GM12878 (cell line): Measurements from ENCODE around the gene DRAXIN. TPM values are rescaled to one million over a fixed set of nuclear protein-coding genes. Genes with fewer than 3 reads are reported as not detected.
A peak's percentile ranks its signal among the peaks of the same experiment; 100 is the strongest.

Experiments
- ATF7 ChIP-seq: fragments of 450-650 bp; IDR thresholded peaks from 2 replicates; pipeline ENCODE4 v1.6.1; 2016; ENCODE audit warnings: low read depth, mild to moderate bottlenecking
- BHLHE40 ChIP-seq, 2 experiments: fragments of 450-650 bp in 1 of 2; IDR thresholded peaks; 2 replicates each; pipeline ENCODE4 v1.6.1; 2011 to 2017; ENCODE audit warnings: low read depth in 2 of 2, borderline replicate concordance in 1 of 2, improper control_type of control experiment in 1 of 2, low read length in 1 of 2, mild to moderate bottlenecking in 1 of 2
- CHD2 ChIP-seq: IDR thresholded peaks from 2 replicates; pipeline ENCODE4 v1.6.1; 2011; ENCODE audit warnings: low read depth, low read length, improper control_type of control experiment, borderline replicate concordance
- CREB1 ChIP-seq: IDR thresholded peaks from 2 replicates; pipeline ENCODE4 v1.6.1; 2012; ENCODE audit warnings: low read depth, mild to moderate bottlenecking, inconsistent platforms
- GATAD2B ChIP-seq: fragments of 450-650 bp; conservative IDR thresholded peaks from 2 replicates; pipeline ENCODE4 v1.6.1; 2017; ENCODE audit warnings: low read depth, mild to moderate bottlenecking, moderate library complexity
- HDGF ChIP-seq: fragments of 450-650 bp; IDR thresholded peaks from 2 replicates; pipeline ENCODE4 v1.6.1; 2016; ENCODE audit warnings: antibody characterized with exemption
- IRF4 ChIP-seq: IDR thresholded peaks from 2 replicates; pipeline ENCODE4 v1.6.1; 2011; ENCODE audit warnings: low read depth, low read length
- IRF5 ChIP-seq: fragments of 450-650 bp; IDR thresholded peaks from 2 replicates; pipeline ENCODE4 v1.6.1; 2017; ENCODE audit warnings: borderline replicate concordance
- KDM1A ChIP-seq: fragments of 200-600 bp; sonication (generic); IDR thresholded peaks from 2 replicates; pipeline ENCODE4 v1.6.1; 2016; ENCODE audit warnings: borderline replicate concordance
- NKRF ChIP-seq: fragments of 450-650 bp; conservative IDR thresholded peaks from 2 replicates; pipeline ENCODE4 v1.6.1; 2017; ENCODE audit warnings: mild to moderate bottlenecking, moderate library complexity
- NR2F1 ChIP-seq: fragments of 450-650 bp; conservative IDR thresholded peaks from 2 replicates; pipeline ENCODE4 v1.6.1; 2017; ENCODE audit warnings: mild to moderate bottlenecking
- POLR2A ChIP-seq: IDR thresholded peaks from 2 replicates; pipeline ENCODE4 v1.6.1; 2011; ENCODE audit warnings: low read depth, mild to moderate bottlenecking, low read length
- POLR2AphosphoS5 ChIP-seq: IDR thresholded peaks from 2 replicates; pipeline ENCODE4 v1.6.1; 2011; ENCODE audit warnings: mild to moderate bottlenecking, low read length, inconsistent platforms
- RELA ChIP-seq: fragments of 450-650 bp; IDR thresholded peaks from 2 replicates; pipeline ENCODE4 v1.8.0; 2014; ENCODE audit warnings: borderline replicate concordance; ENCODE audit not compliant: partially characterized antibody
- SIN3A ChIP-seq: IDR thresholded peaks from 2 replicates; pipeline ENCODE4 v1.6.1; 2012; ENCODE audit warnings: low read depth, low read length, improper control_type of control experiment
- ZNF384 ChIP-seq: IDR thresholded peaks from 2 replicates; pipeline ENCODE4 v1.6.1; 2012; ENCODE audit warnings: low read depth, mild to moderate bottlenecking, low read length, improper control_type of control experiment, borderline replicate concordance
- polyA plus RNA-seq, 11 experiments: library from polyadenylated mRNA; depleted of rRNA in 4 of 11; unstranded in 6 of 11; stranded (reverse) in 5 of 11; fragments of >200 nt; fragmentation: Nextera tagmentation in 4 of 11; fragmentation: Illumina TruSeq in 1 of 11; extraction: Ambion mirVana in 4 of 11; extraction: Trizol in 1 of 11; gene quantifications; 1 replicate in 1 of 11; 2 replicates in 10 of 11; pipeline versions ENCODE4 v1.2.1 to v1.2.3, GENCODE V29; 2011 to 2016; ENCODE audit warnings: inconsistent platforms in 2 of 11, missing spikeins in 2 of 11, low read depth in 1 of 11
- total RNA-seq, 4 experiments: library from RNA; depleted of rRNA in 3 of 4; stranded (reverse); fragments of >200 nt in 3 of 4; fragmentation: Illumina TruSeq in 1 of 4; extraction: Trizol in 1 of 4; gene quantifications; 2 replicates each; pipeline versions ENCODE4 v1.2.1 to v1.2.3, GENCODE V29; 2013 to 2021
- TF ChIP-seq, protein P1 (sequence below): fragments of 450-650 bp; IDR thresholded peaks from 2 replicates; pipeline ENCODE4 v1.6.1; 2017; ENCODE audit warnings: mild to moderate bottlenecking, moderate library complexity
- TF ChIP-seq, protein P2 (sequence below): fragments of 450-650 bp; formaldehyde crosslinking; IDR thresholded peaks from 2 replicates; pipeline ENCODE4 v1.4.0; 2020; ENCODE audit warnings: mild to moderate bottlenecking, moderate library complexity

The DRAXIN gene
- total and polyA plus RNA-seq, 10 of the 15 experiments (the other 5 are each of a cell fraction or from before 2014, with no cell fraction given) = 0.01 to 0.05 (median 0.03) TPM; not detected in 3

- TF ChIP-seq CREB1 (0 out of 2 replicates have a peak, but pooled peaks have one; percentile 3), NKRF (peak; percentile 91), POLR2AphosphoS5 (no peak; the same call in 1 of the 2 replicates), GATAD2B (peak; percentile 66; the same call in 1 of the 2 replicates), SIN3A (peak; percentile 95), HDGF (peak; percentile 78; the same call in 1 of the 2 replicates), POLR2A (peak; percentile 54; the same call in 1 of the 2 replicates), BHLHE40 (IDR thresholded peaks at IDR 0.05; ENCODE audit: borderline replicate concordance in 1 of 2, low read depth in 2 of 2, low read length in 1 of 2) (peak; percentile 73 to 98), CHD2 (0 out of 2 replicates have a peak, but pooled peaks have one; percentile 10), RELA (peak; percentile 30), KDM1A (no peak), ATF7 (no peak), NR2F1 (peak; percentile 39; the same call in 1 of the 2 replicates), IRF5 (no peak), ZNF384 (no peak), IRF4 (no peak)
- TF ChIP-seq, protein P1, sequence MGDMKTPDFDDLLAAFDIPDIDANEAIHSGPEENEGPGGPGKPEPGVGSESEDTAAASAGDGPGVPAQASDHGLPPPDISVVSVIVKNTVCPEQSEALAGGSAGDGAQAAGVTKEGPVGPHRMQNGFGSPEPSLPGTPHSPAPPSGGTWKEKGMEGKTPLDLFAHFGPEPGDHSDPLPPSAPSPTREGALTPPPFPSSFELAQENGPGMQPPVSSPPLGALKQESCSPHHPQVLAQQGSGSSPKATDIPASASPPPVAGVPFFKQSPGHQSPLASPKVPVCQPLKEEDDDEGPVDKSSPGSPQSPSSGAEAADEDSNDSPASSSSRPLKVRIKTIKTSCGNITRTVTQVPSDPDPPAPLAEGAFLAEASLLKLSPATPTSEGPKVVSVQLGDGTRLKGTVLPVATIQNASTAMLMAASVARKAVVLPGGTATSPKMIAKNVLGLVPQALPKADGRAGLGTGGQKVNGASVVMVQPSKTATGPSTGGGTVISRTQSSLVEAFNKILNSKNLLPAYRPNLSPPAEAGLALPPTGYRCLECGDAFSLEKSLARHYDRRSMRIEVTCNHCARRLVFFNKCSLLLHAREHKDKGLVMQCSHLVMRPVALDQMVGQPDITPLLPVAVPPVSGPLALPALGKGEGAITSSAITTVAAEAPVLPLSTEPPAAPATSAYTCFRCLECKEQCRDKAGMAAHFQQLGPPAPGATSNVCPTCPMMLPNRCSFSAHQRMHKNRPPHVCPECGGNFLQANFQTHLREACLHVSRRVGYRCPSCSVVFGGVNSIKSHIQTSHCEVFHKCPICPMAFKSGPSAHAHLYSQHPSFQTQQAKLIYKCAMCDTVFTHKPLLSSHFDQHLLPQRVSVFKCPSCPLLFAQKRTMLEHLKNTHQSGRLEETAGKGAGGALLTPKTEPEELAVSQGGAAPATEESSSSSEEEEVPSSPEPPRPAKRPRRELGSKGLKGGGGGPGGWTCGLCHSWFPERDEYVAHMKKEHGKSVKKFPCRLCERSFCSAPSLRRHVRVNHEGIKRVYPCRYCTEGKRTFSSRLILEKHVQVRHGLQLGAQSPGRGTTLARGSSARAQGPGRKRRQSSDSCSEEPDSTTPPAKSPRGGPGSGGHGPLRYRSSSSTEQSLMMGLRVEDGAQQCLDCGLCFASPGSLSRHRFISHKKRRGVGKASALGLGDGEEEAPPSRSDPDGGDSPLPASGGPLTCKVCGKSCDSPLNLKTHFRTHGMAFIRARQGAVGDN = no peak
- TF ChIP-seq, protein P2, sequence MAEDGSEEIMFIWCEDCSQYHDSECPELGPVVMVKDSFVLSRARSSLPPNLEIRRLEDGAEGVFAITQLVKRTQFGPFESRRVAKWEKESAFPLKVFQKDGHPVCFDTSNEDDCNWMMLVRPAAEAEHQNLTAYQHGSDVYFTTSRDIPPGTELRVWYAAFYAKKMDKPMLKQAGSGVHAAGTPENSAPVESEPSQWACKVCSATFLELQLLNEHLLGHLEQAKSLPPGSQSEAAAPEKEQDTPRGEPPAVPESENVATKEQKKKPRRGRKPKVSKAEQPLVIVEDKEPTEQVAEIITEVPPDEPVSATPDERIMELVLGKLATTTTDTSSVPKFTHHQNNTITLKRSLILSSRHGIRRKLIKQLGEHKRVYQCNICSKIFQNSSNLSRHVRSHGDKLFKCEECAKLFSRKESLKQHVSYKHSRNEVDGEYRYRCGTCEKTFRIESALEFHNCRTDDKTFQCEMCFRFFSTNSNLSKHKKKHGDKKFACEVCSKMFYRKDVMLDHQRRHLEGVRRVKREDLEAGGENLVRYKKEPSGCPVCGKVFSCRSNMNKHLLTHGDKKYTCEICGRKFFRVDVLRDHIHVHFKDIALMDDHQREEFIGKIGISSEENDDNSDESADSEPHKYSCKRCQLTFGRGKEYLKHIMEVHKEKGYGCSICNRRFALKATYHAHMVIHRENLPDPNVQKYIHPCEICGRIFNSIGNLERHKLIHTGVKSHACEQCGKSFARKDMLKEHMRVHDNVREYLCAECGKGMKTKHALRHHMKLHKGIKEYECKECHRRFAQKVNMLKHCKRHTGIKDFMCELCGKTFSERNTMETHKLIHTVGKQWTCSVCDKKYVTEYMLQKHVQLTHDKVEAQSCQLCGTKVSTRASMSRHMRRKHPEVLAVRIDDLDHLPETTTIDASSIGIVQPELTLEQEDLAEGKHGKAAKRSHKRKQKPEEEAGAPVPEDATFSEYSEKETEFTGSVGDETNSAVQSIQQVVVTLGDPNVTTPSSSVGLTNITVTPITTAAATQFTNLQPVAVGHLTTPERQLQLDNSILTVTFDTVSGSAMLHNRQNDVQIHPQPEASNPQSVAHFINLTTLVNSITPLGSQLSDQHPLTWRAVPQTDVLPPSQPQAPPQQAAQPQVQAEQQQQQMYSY (CRISPR knock-in tag) = peak; percentile 91
These were observed 44.6 kb downstream of the DRAXIN start, which contains the start of gene AGTRAP (continued) for GRCh38 chr1:11735854-11736745.
